Stimulated activated CD4-positive, alpha-beta T cell treated with anti-CD3 and anti-CD28 coated beads, Interleukin-1b, Interleukin-23, amount 100 ng/mL, for 1 hour (primary cell): ENCODE data around the gene RBP5.
A peak's percentile ranks its signal among the peaks of the same experiment; 100 is the strongest.
"Not testable (repeated sequence)": the region's sequence is repeated elsewhere in the genome, so short reads cannot be mapped to it uniquely, and the experiment has no call there.

ENCODE experiments used
- DNase-seq, 2 donors: peaks; one replicate each; pipeline ENCODE4 v3.0.0-alpha.2; 2020; ENCODE audit warnings: low read depth in 2 of 2

RBP5 gene

DNA sequence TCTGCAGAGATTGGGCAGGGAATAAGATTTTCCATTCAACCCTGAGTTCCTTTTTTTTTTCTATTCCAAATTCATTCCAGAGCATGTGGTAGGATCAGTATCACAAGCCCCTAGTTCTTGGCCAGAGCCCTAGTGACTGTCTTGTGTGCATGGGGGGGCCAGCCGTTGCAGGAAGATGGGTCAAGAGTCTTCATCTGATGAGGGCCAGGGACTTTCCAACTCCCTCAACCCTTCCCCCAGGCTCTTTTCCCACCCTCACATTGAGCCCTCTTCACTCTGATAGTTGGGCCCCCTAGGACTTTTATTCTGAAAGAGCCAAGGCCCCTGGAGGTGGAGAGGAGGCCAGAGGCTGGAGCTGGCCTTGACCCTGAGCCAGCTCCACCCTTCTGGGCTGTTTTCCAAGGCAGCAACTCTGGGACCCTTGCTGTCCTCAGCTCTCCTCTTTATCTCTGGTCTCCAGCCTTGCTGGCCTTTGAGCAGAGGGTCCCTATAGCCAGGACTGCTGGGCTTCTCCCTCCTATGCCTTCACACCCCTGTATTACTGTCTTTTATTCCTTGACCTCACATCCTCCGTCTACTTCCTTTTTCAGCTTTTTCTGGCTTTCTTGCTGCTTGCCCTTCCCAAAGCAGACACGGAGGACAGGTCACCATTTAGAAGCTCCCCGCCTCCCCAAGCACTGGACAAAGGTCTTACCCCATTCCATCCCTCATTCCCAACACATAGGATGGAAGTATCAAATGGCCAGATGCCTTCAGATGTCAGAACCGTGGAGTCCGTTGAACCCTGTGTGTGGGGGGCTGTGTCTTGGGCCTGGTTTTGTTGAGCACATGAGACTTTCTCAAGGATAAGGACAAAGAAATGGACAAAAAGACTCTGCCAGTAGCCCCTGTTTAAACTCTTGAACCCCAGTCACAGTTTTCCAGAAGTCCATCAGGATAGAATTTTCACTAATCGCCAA is 5.6 kb downstream of the RBP5 start:
- DNase-seq: no peak

- DNase-seq: no peak
Measured at GRCh38 chr12:7121324-7121723, 7.4 kb downstream of the RBP5 start.

GRCh38 chr12:7120166-7120565 is 8.5 kb downstream of the RBP5 start:
- DNase-seq: no peak

DNA sequence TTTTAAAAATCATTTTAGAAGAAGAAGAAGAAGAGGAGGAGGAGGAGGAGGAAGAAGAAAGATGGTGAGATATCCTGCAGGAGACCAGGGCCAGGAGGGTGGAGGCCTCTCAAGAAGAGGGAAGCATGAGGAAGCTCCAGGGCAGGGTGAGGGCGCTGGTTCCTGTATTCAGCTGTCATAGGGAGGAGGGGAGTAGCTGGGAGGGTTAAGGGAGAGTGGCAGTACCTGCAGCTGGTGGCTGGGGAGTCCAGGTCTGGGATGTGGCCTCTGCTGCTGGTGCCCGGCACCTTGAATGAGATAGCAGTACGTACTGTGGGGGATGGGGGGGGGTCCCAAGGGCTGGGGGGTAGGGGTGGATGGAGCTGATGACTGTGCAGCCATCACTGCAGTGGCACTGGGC is 9.8 kb downstream of the RBP5 start:
- DNase-seq: no peak

DNA sequence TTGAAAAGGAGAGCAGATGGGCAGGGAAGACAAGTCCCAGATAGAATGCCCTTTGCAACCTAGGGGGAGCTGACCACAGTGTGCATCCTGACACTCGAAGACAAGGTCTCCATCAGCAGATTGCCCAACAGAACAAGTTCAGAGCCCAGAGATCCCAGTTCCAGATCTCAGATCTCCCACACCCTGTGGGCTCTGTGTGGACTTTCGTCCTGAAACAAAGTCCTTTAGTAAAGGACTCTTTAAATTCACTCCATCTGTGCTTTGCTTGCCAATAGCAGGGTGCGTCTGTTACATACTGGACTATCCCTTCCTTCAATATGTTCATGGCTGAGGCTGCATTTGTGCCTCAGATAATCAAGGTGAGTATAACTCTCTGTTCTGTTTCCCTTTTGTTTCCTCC is 11.0 kb downstream of the RBP5 start:
- DNase-seq: no peak

DNA sequence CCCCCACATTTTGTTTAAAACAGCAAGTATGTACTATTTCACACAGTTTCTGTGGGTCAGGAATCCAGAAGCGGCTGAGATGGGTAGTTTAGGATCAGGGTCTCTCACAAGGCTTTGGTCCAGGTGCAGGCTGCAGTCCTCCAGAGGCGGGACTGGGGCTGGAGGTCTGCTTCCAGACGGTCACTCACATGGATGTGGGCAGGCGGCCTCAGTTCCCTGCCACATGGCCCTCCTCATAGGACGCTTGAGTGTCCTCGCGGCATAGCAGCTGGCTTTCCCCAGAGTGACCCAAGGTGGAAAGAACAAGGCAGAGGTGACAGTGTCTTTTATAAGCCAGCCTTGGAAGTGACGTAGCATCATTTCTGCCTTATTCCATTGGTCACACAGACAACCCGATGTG is 11.8 kb downstream of the RBP5 start:
- DNase-seq: no peak

DNA sequence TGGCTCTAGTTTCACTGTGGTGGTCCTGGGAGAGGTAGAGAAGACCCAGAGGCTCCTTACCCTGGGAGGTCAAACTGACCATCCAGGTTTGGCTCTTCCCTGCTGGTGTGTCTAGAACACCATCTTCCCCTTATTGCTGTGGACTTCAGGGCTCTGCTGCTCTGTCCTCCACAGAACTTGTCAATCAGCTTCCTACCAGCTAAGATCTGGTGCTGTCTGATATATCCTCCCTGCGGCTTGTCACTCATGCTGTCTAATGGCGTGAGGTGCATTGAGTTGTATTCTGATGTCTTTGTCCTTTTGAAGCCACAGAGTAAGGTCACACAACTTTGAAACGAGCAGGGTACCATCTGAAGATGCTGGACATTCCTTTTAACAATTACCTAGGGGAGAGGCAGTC is 12.5 kb downstream of the RBP5 start:
- no peak for DNase-seq

- DNase-seq: no peak
Measured at GRCh38 chr12:7114851-7115250, 13.8 kb downstream of the RBP5 start.

DNA sequence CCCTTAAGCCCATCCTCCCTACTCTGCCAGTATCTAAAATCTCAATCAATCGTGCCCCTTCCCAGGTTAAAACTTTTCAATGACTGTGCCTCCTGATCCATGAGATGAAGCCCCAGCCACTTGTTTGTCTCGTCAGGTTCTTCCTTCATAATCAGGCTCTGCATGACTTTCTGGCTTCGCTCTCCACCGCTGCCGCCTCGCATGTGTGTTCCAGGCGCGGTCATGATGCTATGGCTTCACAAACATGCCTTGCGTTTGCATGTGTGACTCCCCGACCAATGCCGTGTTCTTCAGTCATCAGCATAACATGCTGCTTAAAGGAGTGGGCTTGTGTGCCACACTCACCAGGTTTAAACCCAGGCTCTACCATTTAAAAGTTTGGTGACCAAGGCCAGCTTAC is 14.7 kb downstream of the RBP5 start:
- DNase-seq: no peak

DNA sequence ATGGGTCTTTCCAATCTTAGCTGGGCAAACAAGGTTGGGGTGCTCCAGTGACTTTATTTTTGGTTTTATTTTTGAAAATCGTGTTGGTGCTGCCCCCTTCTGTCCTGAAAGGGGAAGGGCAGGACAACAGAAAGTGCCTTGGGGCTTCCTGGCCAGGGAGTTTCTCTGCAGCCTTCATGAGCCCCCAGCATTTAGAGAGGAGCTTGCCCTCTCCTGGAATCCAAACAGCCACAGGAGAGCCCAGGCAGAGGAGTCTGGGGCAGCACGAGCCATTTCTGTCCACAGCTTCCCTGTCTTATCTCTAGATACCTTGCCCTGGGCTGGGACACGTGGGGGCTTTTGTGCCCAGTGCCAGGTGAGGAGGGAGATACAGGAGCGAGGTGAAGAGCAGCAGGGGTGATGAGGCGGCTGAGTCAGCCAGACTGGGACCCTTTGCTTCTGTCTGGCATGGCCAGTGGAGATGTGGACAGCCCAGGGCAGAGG is 15.3 kb downstream of the RBP5 start:
- no peak for DNase-seq

DNA sequence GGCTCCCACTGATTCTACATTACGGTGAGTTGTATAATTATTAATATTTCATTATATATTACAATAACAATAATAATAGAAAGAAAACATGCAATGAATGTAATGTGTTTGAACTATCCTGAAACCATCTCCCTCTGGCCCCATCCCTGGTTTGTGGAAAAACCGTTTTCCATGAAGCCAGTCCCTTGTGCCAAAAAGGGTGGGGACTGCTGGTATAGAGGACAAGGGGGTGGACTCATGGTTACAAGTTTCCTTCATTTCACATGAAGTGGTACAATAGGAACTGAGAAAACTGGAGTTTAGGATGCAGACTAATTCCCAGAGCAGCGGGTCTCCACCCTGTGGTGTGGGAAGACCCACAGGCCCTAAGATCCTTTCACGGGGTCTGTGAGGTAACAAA is 16.6 kb downstream of the RBP5 start:
- DNase-seq: no peak

GRCh38 chr12:7110661-7111060 is 18.0 kb downstream of the RBP5 start:
- no peak for DNase-seq

DNA sequence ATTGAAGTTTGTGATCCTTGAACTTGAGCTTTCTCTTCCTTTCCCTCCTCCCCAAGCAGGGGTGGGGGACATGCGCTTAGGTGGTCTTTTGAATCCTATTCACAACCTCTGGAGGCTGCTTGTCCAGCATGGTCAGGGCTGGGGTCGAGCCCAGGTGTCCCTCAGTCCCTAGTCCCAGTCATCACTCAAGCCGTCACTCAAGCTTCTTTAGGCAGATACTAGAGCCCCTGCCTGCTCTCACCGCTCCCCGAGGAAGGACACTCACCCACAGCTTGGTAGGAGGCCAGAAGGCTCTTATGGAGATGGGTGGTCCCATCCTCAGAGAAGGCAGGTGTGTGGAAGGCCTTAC is 19.1 kb downstream of the RBP5 start:
- no peak for DNase-seq

DNA sequence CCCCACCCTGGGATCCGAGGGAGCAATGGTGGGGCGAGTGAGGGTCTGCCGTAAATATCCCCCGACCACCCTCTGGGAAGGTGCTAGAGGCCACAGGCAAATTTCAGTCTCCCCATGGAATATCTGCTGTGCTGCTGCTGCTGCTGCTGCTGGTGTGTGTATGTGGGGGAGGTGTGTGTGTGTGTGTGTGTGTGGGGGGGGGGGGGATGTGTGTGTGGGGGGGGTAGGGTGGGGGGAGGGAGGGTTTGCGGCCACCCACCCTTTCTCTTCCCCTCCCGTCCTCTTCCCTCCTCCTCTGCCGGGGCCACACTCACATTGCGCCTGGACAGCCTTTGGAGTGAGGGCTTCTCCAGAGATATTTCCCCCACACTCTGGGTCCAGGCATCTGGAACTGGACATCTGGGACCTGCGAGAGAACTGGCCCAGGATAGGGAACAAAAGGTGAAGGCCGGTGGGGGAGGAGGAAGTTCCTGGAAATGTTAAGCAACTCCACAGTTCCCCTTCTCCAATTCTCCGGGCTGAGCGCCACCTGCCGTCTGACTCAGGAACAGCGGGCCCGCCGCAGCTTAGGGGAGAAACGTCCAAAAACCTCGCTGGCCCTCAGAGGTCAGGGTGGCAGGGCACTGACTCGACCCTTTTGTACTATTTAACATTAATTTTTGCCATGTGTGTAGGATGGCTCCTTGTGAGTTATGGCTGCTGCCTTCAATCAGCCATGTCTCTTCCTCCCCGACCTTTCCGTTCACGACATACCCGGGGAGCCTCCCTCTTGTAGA is 19.7 kb downstream of the RBP5 start, which contains the start of gene C1RL:
C1RL (minus strand) TSS at position 419 of the 776 bp plus-strand sequence; CDS start at position 385, 34 bp downstream.
- DNase-seq: peak; percentile 39 to 77

- DNase-seq: peak in 1 of 2 donors; percentile 29
Measured at GRCh38 chr12:7108003-7108795, 20.5 kb downstream of the RBP5 start.

- no peak for DNase-seq
Measured at GRCh38 chr12:7107636-7108002, 21.1 kb downstream of the RBP5 start.

GRCh38 chr12:7107181-7107580 is 21.5 kb downstream of the RBP5 start:
- not testable (repeated sequence) for DNase-seq

- no peak for DNase-seq
Measured at GRCh38 chr12:7106082-7106481, 22.6 kb downstream of the RBP5 start.

DNA sequence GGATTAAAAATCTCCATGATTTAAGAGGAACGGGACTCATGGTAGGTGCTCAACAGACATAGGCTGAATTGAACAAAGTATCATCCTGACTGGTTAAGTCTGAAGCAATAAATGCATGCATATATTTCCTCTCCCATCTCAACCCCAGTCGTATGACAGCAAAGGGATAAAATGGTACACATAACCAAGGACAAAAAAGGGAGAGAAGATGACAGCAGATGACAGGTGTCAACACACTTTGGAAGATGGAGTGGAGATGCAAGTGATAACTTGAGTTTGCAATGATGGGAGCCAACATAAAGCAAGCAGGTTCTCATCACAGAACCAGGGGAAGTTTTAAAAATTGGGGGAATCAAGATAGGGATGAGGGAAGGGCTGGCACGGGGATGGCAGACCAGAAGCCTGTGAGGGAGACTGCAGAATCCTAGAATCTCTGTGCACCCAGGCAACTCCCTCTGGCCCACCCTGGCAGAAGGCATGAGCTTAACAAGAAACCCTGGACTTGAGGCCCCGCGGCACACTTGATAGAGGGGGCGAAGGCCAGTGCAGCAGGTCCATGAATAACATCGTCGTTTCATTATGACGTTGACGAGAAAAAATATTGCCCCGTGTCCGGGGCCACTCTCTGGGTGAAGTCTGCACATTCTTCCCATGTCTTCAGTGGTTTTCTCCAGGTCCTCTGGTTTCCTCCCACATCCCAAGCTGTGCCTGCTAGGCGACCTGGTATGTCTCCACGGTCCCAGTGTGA is 24.7 kb downstream of the RBP5 start:
- DNase-seq: no peak

GRCh38 chr12:7102582-7102981 is 26.1 kb downstream of the RBP5 start:
- no peak for DNase-seq

- DNase-seq: no peak
Measured at GRCh38 chr12:7101694-7102131, 27.0 kb downstream of the RBP5 start.
